DMS79 treated with DMSO at 0.1 percent for 48 hours (cell line): ENCODE results near the gene TANGO6.
A peak's percentile ranks its signal among the peaks of the same experiment; 100 is the strongest.
"Not testable (repeated sequence)": the region's sequence is repeated elsewhere in the genome, so short reads cannot be mapped to it uniquely, and the experiment has no call there.

Source experiments
- DNase-seq: peaks from one replicate; lab custom pipeline; 2025; lab: John Stamatoyannopoulos, UW

The TANGO6 gene

GRCh38 chr16:69057400-69058378, 214.4 kb downstream of the TANGO6 start:
- DNase-seq: peak; percentile 7

- DNase-seq: not testable (repeated sequence)
Measured at GRCh38 chr16:69063491-69063890, 220.2 kb downstream of the TANGO6 start.

GRCh38 chr16:69064124-69064763, 220.9 kb downstream of the TANGO6 start:
- no peak for DNase-seq

- DNase-seq: no peak
Measured at GRCh38 chr16:69064764-69065313, 221.5 kb downstream of the TANGO6 start.

- no peak for DNase-seq
Measured at GRCh38 chr16:69069504-69069903, 226.2 kb downstream of the TANGO6 start.

GRCh38 chr16:69071036-69071435, 227.7 kb downstream of the TANGO6 start:
- no peak for DNase-seq

- no peak for DNase-seq
Measured at GRCh38 chr16:69072640-69072974, 229.3 kb downstream of the TANGO6 start.

GRCh38 chr16:69073181-69073702, 229.9 kb downstream of the TANGO6 start:
- no peak for DNase-seq

GRCh38 chr16:69077251-69077650, 233.9 kb downstream of the TANGO6 start:
- no peak for DNase-seq

- DNase-seq: no peak
Measured at GRCh38 chr16:69078073-69078472, 234.7 kb downstream of the TANGO6 start.

GRCh38 chr16:69079697-69080096, 236.4 kb downstream of the TANGO6 start:
- no peak for DNase-seq

GRCh38 chr16:69083306-69083941, 240.1 kb downstream of the TANGO6 start:
- no peak for DNase-seq

- no peak for DNase-seq
Measured at GRCh38 chr16:69084289-69084688, 241.0 kb downstream of the TANGO6 start.

- DNase-seq: no peak
Measured at GRCh38 chr16:69085032-69085695, 241.8 kb downstream of the TANGO6 start.

GRCh38 chr16:69087161-69087581, 243.8 kb downstream of the TANGO6 start:
- no peak for DNase-seq

- DNase-seq: peak; percentile 30
Measured at GRCh38 chr16:69088684-69089083, 245.4 kb downstream of the TANGO6 start.

- DNase-seq: peak; percentile 51
Measured at GRCh38 chr16:69089091-69089910, 246.0 kb downstream of the TANGO6 start.

- DNase-seq: peak; percentile 74
Measured at GRCh38 chr16:69093974-69094373, 250.6 kb downstream of the TANGO6 start.

- no peak for DNase-seq
Measured at GRCh38 chr16:69094501-69094900, 251.2 kb downstream of the TANGO6 start.

- DNase-seq: peak; percentile 57
Measured at GRCh38 chr16:69095193-69095592, 251.9 kb downstream of the TANGO6 start.
